GM12864 (cell line): ENCODE results near the gene ACTRT2.

Experiments
- DNase-seq: peaks from one replicate; pipeline ENCODE4 v3.0.0-alpha.2; 2011; ENCODE audit warnings: low read depth
- H3K4me3 ChIP-seq: 2 replicates; pipeline ENCODE4 v1.5.1; 2011; ENCODE audit warnings: mild to moderate bottlenecking, low read depth, low read length, control low read depth
- TF ChIP-seq, protein P1 (sequence below): IDR thresholded peaks from 2 replicates; pipeline ENCODE4 v1.5.1; 2011; ENCODE audit warnings: low read depth, mild to moderate bottlenecking, moderate library complexity, low read length, control low read depth, inconsistent platforms; ENCODE audit errors: missing control alignments

The ACTRT2 gene

DNA sequence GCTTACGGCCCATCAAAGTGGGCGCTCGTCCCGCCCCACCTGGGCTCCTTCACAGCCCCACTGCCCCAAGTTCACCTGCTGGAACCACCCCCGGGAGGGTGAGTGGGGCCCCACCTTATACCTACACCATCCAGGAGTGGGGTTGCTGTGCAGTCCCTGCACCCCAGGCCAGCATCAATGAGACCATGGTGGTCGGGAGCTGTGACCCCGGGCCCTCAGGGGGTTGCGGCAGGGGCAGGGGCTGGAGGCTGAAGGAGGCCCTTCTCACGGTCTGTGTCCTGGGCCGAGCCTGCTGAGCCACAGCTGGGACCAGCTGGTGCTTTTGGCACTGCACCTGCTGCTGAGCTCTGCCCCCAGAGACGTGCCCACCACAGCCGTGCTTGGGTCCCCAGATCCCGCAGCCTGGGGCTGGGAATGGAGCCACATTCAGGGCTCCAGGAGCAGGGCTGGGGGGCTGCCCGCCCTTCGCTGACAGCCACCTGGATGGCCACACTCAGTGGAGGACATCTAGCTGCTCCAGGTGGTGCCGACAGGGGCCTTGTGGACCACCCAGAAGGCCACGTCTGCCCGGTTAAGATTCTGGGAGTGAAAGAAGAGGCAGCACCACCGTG, 17.4 kb downstream of the ACTRT2 start:
- no peak overlapping the region for H3K4me3 ChIP-seq
- TF ChIP-seq, protein P1, sequence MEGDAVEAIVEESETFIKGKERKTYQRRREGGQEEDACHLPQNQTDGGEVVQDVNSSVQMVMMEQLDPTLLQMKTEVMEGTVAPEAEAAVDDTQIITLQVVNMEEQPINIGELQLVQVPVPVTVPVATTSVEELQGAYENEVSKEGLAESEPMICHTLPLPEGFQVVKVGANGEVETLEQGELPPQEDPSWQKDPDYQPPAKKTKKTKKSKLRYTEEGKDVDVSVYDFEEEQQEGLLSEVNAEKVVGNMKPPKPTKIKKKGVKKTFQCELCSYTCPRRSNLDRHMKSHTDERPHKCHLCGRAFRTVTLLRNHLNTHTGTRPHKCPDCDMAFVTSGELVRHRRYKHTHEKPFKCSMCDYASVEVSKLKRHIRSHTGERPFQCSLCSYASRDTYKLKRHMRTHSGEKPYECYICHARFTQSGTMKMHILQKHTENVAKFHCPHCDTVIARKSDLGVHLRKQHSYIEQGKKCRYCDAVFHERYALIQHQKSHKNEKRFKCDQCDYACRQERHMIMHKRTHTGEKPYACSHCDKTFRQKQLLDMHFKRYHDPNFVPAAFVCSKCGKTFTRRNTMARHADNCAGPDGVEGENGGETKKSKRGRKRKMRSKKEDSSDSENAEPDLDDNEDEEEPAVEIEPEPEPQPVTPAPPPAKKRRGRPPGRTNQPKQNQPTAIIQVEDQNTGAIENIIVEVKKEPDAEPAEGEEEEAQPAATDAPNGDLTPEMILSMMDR = no peak
- no peak for DNase-seq

DNA sequence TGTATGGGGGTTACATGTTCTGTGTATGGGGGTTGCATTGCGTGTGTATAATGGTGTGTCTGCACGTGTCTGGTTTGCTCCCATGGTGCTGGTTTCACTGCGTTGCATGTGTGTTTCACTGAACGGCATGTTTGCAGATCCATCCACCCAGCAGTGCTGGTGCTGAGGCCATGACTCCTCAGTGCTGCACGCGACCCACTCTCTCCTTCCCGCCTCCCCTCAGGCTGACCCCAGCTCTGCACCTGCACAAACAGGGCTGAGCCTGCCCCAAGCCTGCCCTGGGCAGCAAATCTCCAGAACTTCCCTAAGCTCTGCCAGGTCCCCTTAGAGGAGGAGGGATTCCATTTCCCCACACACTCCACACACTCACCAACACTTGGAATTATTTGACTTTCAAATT, 18.7 kb downstream of the ACTRT2 start:
- H3K4me3 ChIP-seq = no peak overlapping the region
- TF ChIP-seq, protein P1 = no peak

DNA sequence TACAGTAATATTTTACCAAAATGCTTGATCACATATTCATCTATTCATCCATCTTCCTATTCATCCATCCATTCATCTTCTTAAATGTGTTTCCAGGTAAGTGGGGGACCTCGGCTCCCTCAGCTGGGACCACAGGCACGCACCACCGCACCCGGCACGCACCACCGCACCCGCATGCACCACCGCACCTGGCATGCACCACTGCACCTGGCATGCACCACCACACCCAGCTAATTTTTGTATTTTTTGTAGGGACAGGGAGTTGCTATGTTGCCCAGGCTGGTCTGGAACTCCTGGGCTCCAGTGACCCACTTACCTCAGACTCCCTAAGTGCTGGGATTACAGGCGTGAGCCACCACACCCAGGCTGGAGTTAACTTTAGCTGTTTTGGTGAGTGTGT, 21.2 kb downstream of the ACTRT2 start:
- no peak for DNase-seq
- H3K4me3 ChIP-seq = no peak overlapping the region
- TF ChIP-seq, protein P1 = no peak

More for the DNA sequence above, 18.7 kb downstream of the ACTRT2 start:
- DNase-seq = no peak

DNA sequence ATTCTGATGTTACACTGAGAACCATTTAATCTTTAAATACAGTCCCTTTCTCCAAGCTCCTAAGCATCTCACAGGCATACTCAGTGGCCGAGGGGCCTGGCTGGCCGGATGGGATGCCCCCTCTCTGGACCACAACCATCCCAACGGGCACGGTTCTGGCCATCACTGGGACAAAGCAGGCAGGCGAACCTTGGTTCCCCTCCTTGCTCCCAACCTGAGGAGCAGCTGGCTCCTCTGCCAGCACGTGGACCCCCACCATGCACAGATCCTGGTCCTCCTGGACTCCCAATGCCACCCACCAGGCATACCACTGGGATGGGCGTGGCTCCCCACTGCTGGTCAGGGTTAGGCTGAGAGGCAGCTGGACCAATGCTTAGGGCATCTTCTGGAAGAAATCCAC, 27.9 kb downstream of the ACTRT2 start:
- TF ChIP-seq, protein P1 = no peak
- DNase-seq = no peak
- no peak overlapping the region for H3K4me3 ChIP-seq

DNA sequence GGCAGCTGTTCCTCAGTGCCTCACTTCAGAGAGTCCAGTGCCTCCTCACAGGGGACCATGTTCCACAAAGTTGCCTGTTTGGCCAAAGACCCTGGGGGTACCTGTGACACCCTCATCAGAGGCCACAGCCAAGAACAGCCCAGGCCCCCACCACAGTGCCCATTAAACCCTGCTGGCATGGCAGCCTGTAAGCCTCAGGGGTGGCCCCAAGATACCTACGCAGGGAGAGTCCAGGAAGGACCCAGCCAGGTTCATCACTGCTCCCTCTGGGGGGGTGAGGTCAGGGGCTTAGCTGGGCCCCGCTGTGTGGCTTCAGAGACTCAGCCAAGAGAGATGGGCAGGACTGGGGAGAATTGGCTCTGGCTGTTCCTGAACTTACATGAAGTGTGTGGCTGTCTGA, 28.6 kb downstream of the ACTRT2 start:
- TF ChIP-seq, protein P1 = no peak
- no peak overlapping the region for H3K4me3 ChIP-seq
- no peak for DNase-seq

DNA sequence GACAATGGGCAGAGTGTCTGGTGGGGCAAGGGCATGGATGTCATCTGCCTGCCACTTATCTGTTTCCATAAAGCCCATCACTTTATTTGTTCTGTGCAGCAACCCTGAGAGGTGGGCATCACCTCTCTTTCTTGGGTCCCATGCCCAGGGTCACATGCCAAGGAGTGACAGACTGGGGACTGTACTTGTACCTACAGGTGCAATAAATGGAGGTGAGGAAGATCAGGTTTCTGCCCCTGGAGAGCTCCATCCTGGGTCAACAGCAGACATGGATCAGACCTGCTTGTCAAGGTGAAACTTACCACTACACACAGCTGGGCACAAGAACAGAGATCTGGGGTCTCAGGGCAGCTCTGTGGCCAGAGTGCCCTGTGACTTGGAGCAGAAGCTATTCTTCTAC, 29.3 kb downstream of the ACTRT2 start:
- TF ChIP-seq, protein P1 = no peak
- H3K4me3 ChIP-seq = no peak overlapping the region
- DNase-seq = no peak
